WTC11 (cell line): ENCODE results near the gene SLC13A5. TPM values are rescaled to one million over a fixed set of nuclear protein-coding genes. Genes with fewer than 3 reads are reported as not detected.

Experiments
- ATAC-seq: fragments of 200-7000 bp; cut with Tn5 transposase; 2 replicates; pipeline ENCODE4 v1.10.0; 2021; ENCODE audit warnings: mild to moderate bottlenecking, moderate library complexity
- CTCF ChIA-PET: fragments of 300-600 bp; sonication (Branson Sonifier 250); formaldehyde crosslinking; loops from one replicate; lab custom pipeline; 2021; ENCODE audit warnings: antibody characterized with exemption; lab: Charles Lee
- POLR2A ChIA-PET: fragments of 350-600 bp; sonication (Branson Sonifier 250); formaldehyde crosslinking; loops from one replicate; lab custom pipeline; 2021; ENCODE audit warnings: antibody characterized with exemption; lab: Charles Lee
- DNase-seq: peaks from one replicate; pipeline ENCODE4 v3.0.0; 2021; ENCODE audit warnings: low spot score
- H3K27ac Mint-ChIP-seq: 2 replicates; pipeline ENCODE4 v1.8.0; 2021; ENCODE audit warnings: mixed read lengths
- H3K27me3 Mint-ChIP-seq: 2 replicates; pipeline ENCODE4 v1.8.0; 2021; ENCODE audit warnings: low read depth, mild to moderate bottlenecking, moderate library complexity, mixed read lengths
- H3K36me3 Mint-ChIP-seq: 2 replicates; pipeline ENCODE4 v1.8.0; 2021; ENCODE audit warnings: mixed read lengths
- H3K4me1 Mint-ChIP-seq: 2 replicates; pipeline ENCODE4 v1.8.0; 2022; ENCODE audit warnings: mixed read lengths
- H3K4me3 Mint-ChIP-seq: 2 replicates; pipeline ENCODE4 v1.8.0; 2021; ENCODE audit warnings: mild to moderate bottlenecking, moderate library complexity, mixed read lengths
- H3K9me3 Mint-ChIP-seq: 2 replicates; pipeline ENCODE4 v1.8.0; 2021; ENCODE audit warnings: mixed read lengths
- ARID4B ChIP-seq: sonication (generic); formaldehyde crosslinking; IDR thresholded peaks from 2 replicates; pipeline ENCODE4 v1.8.0; 2023; ENCODE audit warnings: missing genetic modification reagents, mild to moderate bottlenecking, borderline replicate concordance
- ELF4 ChIP-seq: sonication (generic); formaldehyde crosslinking; IDR thresholded peaks from 2 replicates; pipeline ENCODE4 v1.8.1; 2022; ENCODE audit warnings: low read depth, mild to moderate bottlenecking, moderate library complexity, missing genetic modification reagents
- EMX1 ChIP-seq: fragments of 250-450 bp; sonication (Bioruptor Pico); IDR thresholded peaks from 2 replicates; pipeline ENCODE4 v1.8.0; 2021; ENCODE audit warnings: mild to moderate bottlenecking
- ESRRA ChIP-seq: sonication (generic); formaldehyde crosslinking; IDR thresholded peaks from 2 replicates; pipeline ENCODE4 v1.8.1; 2022; ENCODE audit warnings: mild to moderate bottlenecking, missing genetic modification reagents, borderline replicate concordance
- FOXJ3 ChIP-seq: sonication (generic); formaldehyde crosslinking; IDR thresholded peaks from 2 replicates; pipeline ENCODE4 v1.9.0; 2021; ENCODE audit warnings: missing genetic modification reagents, mild to moderate bottlenecking, borderline replicate concordance
- HMGA2 ChIP-seq: fragments of 250-450 bp; sonication (Bioruptor Pico); IDR thresholded peaks from 2 replicates; pipeline ENCODE4 v1.4.0; 2021; ENCODE audit warnings: mild to moderate bottlenecking, moderate library complexity
- MYBL2 ChIP-seq: sonication (generic); formaldehyde crosslinking; IDR thresholded peaks from 2 replicates; pipeline ENCODE4 v1.8.1; 2023; ENCODE audit warnings: mild to moderate bottlenecking, moderate library complexity, missing genetic modification reagents
- NFE2L1 ChIP-seq: sonication (generic); formaldehyde crosslinking; IDR thresholded peaks from 2 replicates; pipeline ENCODE4 v1.8.1; 2023; ENCODE audit warnings: missing genetic modification reagents
- NR3C1 ChIP-seq: sonication (generic); formaldehyde crosslinking; conservative IDR thresholded peaks from 2 replicates; pipeline ENCODE4 v1.8.1; 2023; ENCODE audit warnings: low read depth, mild to moderate bottlenecking, missing genetic modification reagents
- SOX15 ChIP-seq: fragments of 250-450 bp; sonication (Bioruptor Pico); IDR thresholded peaks from 2 replicates; pipeline ENCODE4 v1.9.0; 2021; ENCODE audit warnings: mild to moderate bottlenecking
- TCF7 ChIP-seq: sonication (generic); formaldehyde crosslinking; IDR thresholded peaks from 2 replicates; pipeline ENCODE4 v1.8.0; 2022; ENCODE audit warnings: mild to moderate bottlenecking, low read depth, missing genetic modification reagents, moderate library complexity
- TEAD4 ChIP-seq: sonication (generic); formaldehyde crosslinking; IDR thresholded peaks from 2 replicates; pipeline ENCODE4 v1.8.0; 2022; ENCODE audit warnings: mild to moderate bottlenecking, missing genetic modification reagents
- ZNF219 ChIP-seq: sonication (generic); formaldehyde crosslinking; IDR thresholded peaks from 2 replicates; pipeline ENCODE4 v1.8.0; 2023; ENCODE audit warnings: missing genetic modification reagents, mild to moderate bottlenecking, borderline replicate concordance
- ZNF396 ChIP-seq: fragments of 250-450 bp; sonication (Bioruptor Pico); IDR thresholded peaks from 2 replicates; pipeline ENCODE4 v1.8.0; 2021; ENCODE audit warnings: mild to moderate bottlenecking, moderate library complexity, borderline replicate concordance
- ZNF532 ChIP-seq: fragments of 250-450 bp; sonication (Bioruptor Pico); IDR thresholded peaks from 2 replicates; pipeline ENCODE4 v1.9.0; 2021; ENCODE audit warnings: mild to moderate bottlenecking, borderline replicate concordance
- total RNA-seq: library from RNA; stranded (reverse); gene quantifications from 3 replicates; pipeline ENCODE4 v1.2.3, GENCODE V29; 2021
- TF ChIP-seq, protein P1 (sequence below): sonication (generic); formaldehyde crosslinking; IDR thresholded peaks from 2 replicates; pipeline ENCODE4 v1.8.1; 2023; ENCODE audit warnings: mild to moderate bottlenecking, missing genetic modification reagents
- TF ChIP-seq, protein P2 (sequence below): sonication (generic); formaldehyde crosslinking; IDR thresholded peaks from 2 replicates; pipeline ENCODE4 v1.8.1; 2023; ENCODE audit warnings: mild to moderate bottlenecking, missing genetic modification reagents, borderline replicate concordance
- TF ChIP-seq, protein P3 (sequence below): sonication (generic); formaldehyde crosslinking; IDR thresholded peaks from 2 replicates; pipeline ENCODE4 v1.8.1; 2022; ENCODE audit warnings: mild to moderate bottlenecking, moderate library complexity, missing genetic modification reagents
- TF ChIP-seq, protein P4 (sequence below): fragments of 250-450 bp; sonication (Bioruptor Pico); IDR thresholded peaks from 2 replicates; pipeline ENCODE4 v1.9.0; 2021; ENCODE audit warnings: mild to moderate bottlenecking
- TF ChIP-seq, protein P5 (sequence below): sonication (generic); formaldehyde crosslinking; IDR thresholded peaks from 2 replicates; pipeline ENCODE4 v1.8.0; 2022; ENCODE audit warnings: mild to moderate bottlenecking, missing genetic modification reagents

SLC13A5 gene
- total RNA-seq, 1 experiment from 2014 or later: 1.8 TPM

GRCh38 chr17:6695565-6695964 is 17.6 kb downstream of the SLC13A5 start:
- no peak overlapping the region for H3K4me3 Mint-ChIP-seq
- ATAC-seq: no peak
- ChIA-PET POLR2A (no interaction called here), CTCF (interaction anchor here (1.3 kb wide), 1 partner anchor 29 kb away, joined by 3 read pairs; no protein-coding TSS in a partner anchor)
- TF ChIP-seq, protein P1, sequence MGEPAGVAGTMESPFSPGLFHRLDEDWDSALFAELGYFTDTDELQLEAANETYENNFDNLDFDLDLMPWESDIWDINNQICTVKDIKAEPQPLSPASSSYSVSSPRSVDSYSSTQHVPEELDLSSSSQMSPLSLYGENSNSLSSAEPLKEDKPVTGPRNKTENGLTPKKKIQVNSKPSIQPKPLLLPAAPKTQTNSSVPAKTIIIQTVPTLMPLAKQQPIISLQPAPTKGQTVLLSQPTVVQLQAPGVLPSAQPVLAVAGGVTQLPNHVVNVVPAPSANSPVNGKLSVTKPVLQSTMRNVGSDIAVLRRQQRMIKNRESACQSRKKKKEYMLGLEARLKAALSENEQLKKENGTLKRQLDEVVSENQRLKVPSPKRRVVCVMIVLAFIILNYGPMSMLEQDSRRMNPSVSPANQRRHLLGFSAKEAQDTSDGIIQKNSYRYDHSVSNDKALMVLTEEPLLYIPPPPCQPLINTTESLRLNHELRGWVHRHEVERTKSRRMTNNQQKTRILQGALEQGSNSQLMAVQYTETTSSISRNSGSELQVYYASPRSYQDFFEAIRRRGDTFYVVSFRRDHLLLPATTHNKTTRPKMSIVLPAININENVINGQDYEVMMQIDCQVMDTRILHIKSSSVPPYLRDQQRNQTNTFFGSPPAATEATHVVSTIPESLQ (CRISPR knock-in tag): no peak
- TF ChIP-seq ARID4B (CRISPR knock-in tag): no peak
- TF ChIP-seq ZNF396 (CRISPR knock-in tag): no peak
- no peak for TF ChIP-seq TCF7 (CRISPR knock-in tag)
- no peak for TF ChIP-seq TEAD4
- no peak for TF ChIP-seq NR3C1 (CRISPR knock-in tag)
- no peak for TF ChIP-seq NFE2L1 (CRISPR knock-in tag)
- no peak for TF ChIP-seq EMX1 (CRISPR knock-in tag)
- no peak for TF ChIP-seq SOX15 (CRISPR knock-in tag)
- no peak for TF ChIP-seq ZNF219 (CRISPR knock-in tag)
- no peak for TF ChIP-seq ELF4 (CRISPR knock-in tag)
- TF ChIP-seq, protein P2, sequence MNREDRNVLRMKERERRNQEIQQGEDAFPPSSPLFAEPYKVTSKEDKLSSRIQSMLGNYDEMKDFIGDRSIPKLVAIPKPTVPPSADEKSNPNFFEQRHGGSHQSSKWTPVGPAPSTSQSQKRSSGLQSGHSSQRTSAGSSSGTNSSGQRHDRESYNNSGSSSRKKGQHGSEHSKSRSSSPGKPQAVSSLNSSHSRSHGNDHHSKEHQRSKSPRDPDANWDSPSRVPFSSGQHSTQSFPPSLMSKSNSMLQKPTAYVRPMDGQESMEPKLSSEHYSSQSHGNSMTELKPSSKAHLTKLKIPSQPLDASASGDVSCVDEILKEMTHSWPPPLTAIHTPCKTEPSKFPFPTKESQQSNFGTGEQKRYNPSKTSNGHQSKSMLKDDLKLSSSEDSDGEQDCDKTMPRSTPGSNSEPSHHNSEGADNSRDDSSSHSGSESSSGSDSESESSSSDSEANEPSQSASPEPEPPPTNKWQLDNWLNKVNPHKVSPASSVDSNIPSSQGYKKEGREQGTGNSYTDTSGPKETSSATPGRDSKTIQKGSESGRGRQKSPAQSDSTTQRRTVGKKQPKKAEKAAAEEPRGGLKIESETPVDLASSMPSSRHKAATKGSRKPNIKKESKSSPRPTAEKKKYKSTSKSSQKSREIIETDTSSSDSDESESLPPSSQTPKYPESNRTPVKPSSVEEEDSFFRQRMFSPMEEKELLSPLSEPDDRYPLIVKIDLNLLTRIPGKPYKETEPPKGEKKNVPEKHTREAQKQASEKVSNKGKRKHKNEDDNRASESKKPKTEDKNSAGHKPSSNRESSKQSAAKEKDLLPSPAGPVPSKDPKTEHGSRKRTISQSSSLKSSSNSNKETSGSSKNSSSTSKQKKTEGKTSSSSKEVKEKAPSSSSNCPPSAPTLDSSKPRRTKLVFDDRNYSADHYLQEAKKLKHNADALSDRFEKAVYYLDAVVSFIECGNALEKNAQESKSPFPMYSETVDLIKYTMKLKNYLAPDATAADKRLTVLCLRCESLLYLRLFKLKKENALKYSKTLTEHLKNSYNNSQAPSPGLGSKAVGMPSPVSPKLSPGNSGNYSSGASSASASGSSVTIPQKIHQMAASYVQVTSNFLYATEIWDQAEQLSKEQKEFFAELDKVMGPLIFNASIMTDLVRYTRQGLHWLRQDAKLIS (CRISPR knock-in tag): no peak
- TF ChIP-seq, protein P3, sequence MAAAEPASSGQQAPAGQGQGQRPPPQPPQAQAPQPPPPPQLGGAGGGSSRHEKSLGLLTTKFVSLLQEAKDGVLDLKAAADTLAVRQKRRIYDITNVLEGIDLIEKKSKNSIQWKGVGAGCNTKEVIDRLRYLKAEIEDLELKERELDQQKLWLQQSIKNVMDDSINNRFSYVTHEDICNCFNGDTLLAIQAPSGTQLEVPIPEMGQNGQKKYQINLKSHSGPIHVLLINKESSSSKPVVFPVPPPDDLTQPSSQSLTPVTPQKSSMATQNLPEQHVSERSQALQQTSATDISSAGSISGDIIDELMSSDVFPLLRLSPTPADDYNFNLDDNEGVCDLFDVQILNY (CRISPR knock-in tag): no peak
- TF ChIP-seq ESRRA (CRISPR knock-in tag): no peak
- TF ChIP-seq, protein P4, sequence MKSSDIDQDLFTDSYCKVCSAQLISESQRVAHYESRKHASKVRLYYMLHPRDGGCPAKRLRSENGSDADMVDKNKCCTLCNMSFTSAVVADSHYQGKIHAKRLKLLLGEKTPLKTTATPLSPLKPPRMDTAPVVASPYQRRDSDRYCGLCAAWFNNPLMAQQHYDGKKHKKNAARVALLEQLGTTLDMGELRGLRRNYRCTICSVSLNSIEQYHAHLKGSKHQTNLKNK (CRISPR knock-in tag): no peak
- TF ChIP-seq MYBL2: no peak
- TF ChIP-seq HMGA2 (CRISPR knock-in tag): no peak
- no peak for TF ChIP-seq FOXJ3
- TF ChIP-seq, protein P5, sequence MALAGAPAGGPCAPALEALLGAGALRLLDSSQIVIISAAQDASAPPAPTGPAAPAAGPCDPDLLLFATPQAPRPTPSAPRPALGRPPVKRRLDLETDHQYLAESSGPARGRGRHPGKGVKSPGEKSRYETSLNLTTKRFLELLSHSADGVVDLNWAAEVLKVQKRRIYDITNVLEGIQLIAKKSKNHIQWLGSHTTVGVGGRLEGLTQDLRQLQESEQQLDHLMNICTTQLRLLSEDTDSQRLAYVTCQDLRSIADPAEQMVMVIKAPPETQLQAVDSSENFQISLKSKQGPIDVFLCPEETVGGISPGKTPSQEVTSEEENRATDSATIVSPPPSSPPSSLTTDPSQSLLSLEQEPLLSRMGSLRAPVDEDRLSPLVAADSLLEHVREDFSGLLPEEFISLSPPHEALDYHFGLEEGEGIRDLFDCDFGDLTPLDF (CRISPR knock-in tag): no peak
- TF ChIP-seq ZNF532 (CRISPR knock-in tag): no peak
- no peaks in the 10 kb centered on the region for H3K36me3 Mint-ChIP-seq
- peaks cover 3% of the 10 kb centered on the region for H3K4me1 Mint-ChIP-seq
- no peak for DNase-seq
- no peak overlapping the region for H3K27ac Mint-ChIP-seq
- H3K27me3 Mint-ChIP-seq: no peaks in the 10 kb centered on the region; the same call in 1 of the 2 replicates
- H3K9me3 Mint-ChIP-seq: no peaks in the 10 kb centered on the region
